SK-N-SH (cell line): ENCODE data around the gene FYB1.

ENCODE experiments used
- CTCF ChIP-seq: fragments of 200-600 bp; sonication (generic); IDR thresholded peaks from 2 replicates; pipeline ENCODE4 v1.6.1; 2017; ENCODE audit warnings: antibody characterized with exemption, mild to moderate bottlenecking, moderate library complexity
- EZH2phosphoT487 ChIP-seq: fragments of 200-600 bp; sonication (generic); IDR thresholded peaks from 2 replicates; pipeline ENCODE4 v1.6.1; 2017; ENCODE audit warnings: low read depth, mixed run types, mild to moderate bottlenecking, antibody characterized with exemption, moderate library complexity, borderline replicate concordance
- FOSL2 ChIP-seq: IDR thresholded peaks from 2 replicates; pipeline ENCODE4 v1.4.0; 2012; ENCODE audit warnings: low read depth, mild to moderate bottlenecking, moderate library complexity, borderline replicate concordance
- FOXM1 ChIP-seq: IDR thresholded peaks from 2 replicates; pipeline ENCODE4 v1.4.0; 2012; ENCODE audit warnings: low read depth, mild to moderate bottlenecking
- MAX ChIP-seq: IDR thresholded peaks from 2 replicates; pipeline ENCODE4 v1.4.0; 2012; ENCODE audit warnings: low read depth
- RAD21 ChIP-seq: IDR thresholded peaks from 2 replicates; pipeline ENCODE4 v1.6.1; 2012; ENCODE audit warnings: mild to moderate bottlenecking, low read length
- RCOR1 ChIP-seq: fragments of 150-350 bp; IDR thresholded peaks from 2 replicates; pipeline ENCODE4 v1.6.1; 2017; ENCODE audit warnings: antibody characterized with exemption, low read length
- YY1 ChIP-seq: IDR thresholded peaks from 2 replicates; pipeline ENCODE4 v1.4.0; 2012; ENCODE audit warnings: low read depth, mild to moderate bottlenecking
- TF ChIP-seq, protein P1 (sequence below): IDR thresholded peaks from 2 replicates; pipeline ENCODE4 v1.4.0; 2012; ENCODE audit warnings: low read depth, borderline replicate concordance

GRCh38 chr5:39171647-39172046 is 47.7 kb downstream of the FYB1 start:
- TF ChIP-seq CTCF (no peak), RCOR1 (no peak), YY1 (no peak), MAX (no peak), RAD21 (no peak), FOSL2 (no peak), EZH2phosphoT487 (no peak), FOXM1 (no peak)
- TF ChIP-seq, protein P1, sequence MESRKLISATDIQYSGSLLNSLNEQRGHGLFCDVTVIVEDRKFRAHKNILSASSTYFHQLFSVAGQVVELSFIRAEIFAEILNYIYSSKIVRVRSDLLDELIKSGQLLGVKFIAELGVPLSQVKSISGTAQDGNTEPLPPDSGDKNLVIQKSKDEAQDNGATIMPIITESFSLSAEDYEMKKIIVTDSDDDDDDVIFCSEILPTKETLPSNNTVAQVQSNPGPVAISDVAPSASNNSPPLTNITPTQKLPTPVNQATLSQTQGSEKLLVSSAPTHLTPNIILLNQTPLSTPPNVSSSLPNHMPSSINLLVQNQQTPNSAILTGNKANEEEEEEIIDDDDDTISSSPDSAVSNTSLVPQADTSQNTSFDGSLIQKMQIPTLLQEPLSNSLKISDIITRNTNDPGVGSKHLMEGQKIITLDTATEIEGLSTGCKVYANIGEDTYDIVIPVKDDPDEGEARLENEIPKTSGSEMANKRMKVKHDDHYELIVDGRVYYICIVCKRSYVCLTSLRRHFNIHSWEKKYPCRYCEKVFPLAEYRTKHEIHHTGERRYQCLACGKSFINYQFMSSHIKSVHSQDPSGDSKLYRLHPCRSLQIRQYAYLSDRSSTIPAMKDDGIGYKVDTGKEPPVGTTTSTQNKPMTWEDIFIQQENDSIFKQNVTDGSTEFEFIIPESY, result no peak
